NCI-H69 (cell line): Measurements from ENCODE around the gene CAV3.

Experiments used
- DNase-seq: peaks from one replicate; lab custom pipeline; 2025; lab: John Stamatoyannopoulos, UW

CAV3 gene

DNA sequence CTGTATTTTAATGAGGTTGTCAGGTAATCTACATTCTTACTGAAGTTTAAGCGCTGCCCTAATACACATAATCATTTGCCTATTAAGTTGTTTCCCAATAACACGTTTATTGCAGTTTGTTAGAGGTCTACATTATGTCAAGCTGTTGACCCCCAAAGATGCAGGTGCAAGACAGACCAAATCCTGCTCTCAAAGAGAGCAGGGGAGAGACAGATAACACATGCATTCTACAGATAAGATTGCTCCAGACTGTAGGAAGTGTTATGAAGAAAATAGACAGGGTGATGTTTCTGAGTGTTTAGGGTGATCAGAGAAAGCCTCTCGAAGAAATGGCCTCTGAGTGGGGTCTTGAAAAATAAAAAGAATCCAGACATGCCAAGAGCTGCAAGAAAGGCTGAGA, 60.6 kb downstream of the CAV3 start:
- no peak for DNase-seq
